ENCODE data around the gene IQCF5.
"Not testable (repeated sequence)": the region's sequence is repeated elsewhere in the genome, so short reads cannot be mapped to it uniquely, and the experiment has no call there.

GRCh38 chr3:51902361-51902760 is 27.0 kb upstream of the IQCF5 start:
- TF ChIP-seq ELF1 (IDR thresholded peaks at IDR 0.05); NRF1 (IDR thresholded peaks at IDR 0.05; ENCODE audit: low read depth, low read length); POLR2AphosphoS5 (IDR thresholded peaks at IDR 0.05; ENCODE audit: low read depth, low read length); CTCF (IDR thresholded peaks at IDR 0.05); USF2 (IDR thresholded peaks at IDR 0.05; ENCODE audit: borderline replicate concordance, low read depth, low read length); CHD2 (IDR thresholded peaks at IDR 0.05; ENCODE audit: low read length, partially characterized antibody); USF1 (IDR thresholded peaks at IDR 0.05; ENCODE audit: borderline replicate concordance, low read depth); EP300 (IDR thresholded peaks at IDR 0.05; ENCODE audit: borderline replicate concordance in 1 of 2, low read depth in 1 of 2, low read length in 1 of 2); REST (IDR thresholded peaks at IDR 0.05; ENCODE audit: low read depth, low read length); RXRA (IDR thresholded peaks at IDR 0.05; ENCODE audit: borderline replicate concordance, low read depth): not testable (repeated sequence)
